H1 (cell line): Measurements from ENCODE around the gene CNOT6. TPM values are rescaled to one million over a fixed set of nuclear protein-coding genes. Genes with fewer than 3 reads are reported as not detected.

Experiments
- BACH1 ChIP-seq: IDR thresholded peaks from 2 replicates; pipeline ENCODE4 v1.6.1; 2012; ENCODE audit warnings: low read length, improper control_type of control experiment
- CBX5 ChIP-seq: fragments of 300-800, 300-1000 bp; sonication (generic); IDR thresholded peaks from 2 replicates; pipeline ENCODE4 v1.7.1; 2016; ENCODE audit warnings: antibody characterized with exemption, low read length, low read depth
- JUN ChIP-seq: IDR thresholded peaks from 2 replicates; pipeline ENCODE4 v1.6.1; 2011; ENCODE audit warnings: low read depth, mild to moderate bottlenecking, improper control_type of control experiment, low read length
- KDM4A ChIP-seq: IDR thresholded peaks from one replicate; pipeline ENCODE4 v1.7.1; 2012; ENCODE audit warnings: low read depth, mild to moderate bottlenecking, moderate library complexity, low read length, inconsistent platforms; ENCODE audit not compliant: severe bottlenecking
- TAF1 ChIP-seq: IDR thresholded peaks from 2 replicates; pipeline ENCODE4 v1.6.1; 2011; ENCODE audit warnings: mild to moderate bottlenecking, low read depth, low read length
- YY1 ChIP-seq: IDR thresholded peaks from 2 replicates; pipeline ENCODE4 v1.6.1; 2011; ENCODE audit warnings: low read depth, mild to moderate bottlenecking, low read length
- polyA plus RNA-seq, 7 experiments: library from polyadenylated mRNA; depleted of rRNA in 3 of 7; stranded (reverse) in 5 of 7; unstranded in 2 of 7; fragments of >200 nt in 5 of 7; fragments of 200-250 nt in 2 of 7; gene quantifications; 1 replicate in 5 of 7; 2 replicates in 1 of 7; 4 replicates in 1 of 7; pipeline versions ENCODE4 v1.2.1 to v1.2.3, GENCODE V29; 2011 to 2013; ENCODE audit warnings: missing spikeins in 2 of 7, mixed read lengths in 2 of 7
- total RNA-seq: library from RNA; stranded (reverse); fragmentation: NEBNext Ultra II Directional; extraction: Animal tissue kit (Norgen Biotek cat#: 25700); gene quantifications from 2 replicates; pipeline ENCODE4 v1.2.1, GENCODE V29; 2021

The CNOT6 gene
- total and polyA plus RNA-seq, 2 of the 8 experiments (the other 6 are each of a cell fraction or from before 2014, with no cell fraction given) = 10.7 to 45.4 TPM

GRCh38 chr5:180494510-180495181 lies 467 bp downstream of the CNOT6 start (continued):
- TF ChIP-seq KDM4A (peak; percentile 40), JUN (no peak), YY1 (no peak), CBX5 (no peak), TAF1 (0 out of 2 replicates have a peak, but pooled peaks have one; percentile 74), BACH1 (no peak)
- TF ChIP-seq, all 59 proteins: peak for 5
